Measurements from ENCODE around the gene OR52M1.

The OR52M1 gene

DNA sequence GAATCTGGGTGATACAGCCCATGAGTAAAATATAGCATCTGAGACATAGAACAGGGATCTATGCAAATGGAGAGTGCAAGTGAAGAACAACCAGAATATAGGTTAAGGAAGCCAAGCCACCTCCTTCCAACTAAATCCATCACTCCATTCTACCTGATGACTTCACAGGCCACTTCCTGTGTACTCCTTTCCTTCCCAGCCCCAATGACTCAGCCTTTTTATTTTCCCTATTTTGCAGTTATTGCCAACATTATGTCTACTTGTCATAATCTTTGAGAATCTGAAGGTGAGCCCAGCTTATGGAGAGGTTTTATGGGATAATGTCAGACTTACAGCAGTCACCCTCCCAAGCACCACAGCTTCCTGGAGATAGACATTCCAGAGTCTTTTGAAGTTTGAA lies 1.4 kb upstream of the OR52M1 start:
- no peak overlapping the region for H3K9ac ChIP-seq (ENCODE audit: low read depth, low read length)
- H4K20me1 ChIP-seq (ENCODE audit: insufficient read depth, low read length), result no peaks in the 10 kb centered on the region
- no peaks in the 10 kb centered on the region for H3K79me2 ChIP-seq (ENCODE audit: insufficient read depth, low read length)
- H3K27me3 ChIP-seq (ENCODE audit: insufficient read depth, low read length, poor library complexity), result peaks cover 9% of the 10 kb centered on the region
- H2AFZ ChIP-seq (ENCODE audit: low read depth, low read length), result no peak overlapping the region
- TF ChIP-seq EZH2 (IDR thresholded peaks at IDR 0.05; ENCODE audit: borderline replicate concordance, low read depth, low read length, severe bottlenecking), result no peak
- TF ChIP-seq, protein P1, sequence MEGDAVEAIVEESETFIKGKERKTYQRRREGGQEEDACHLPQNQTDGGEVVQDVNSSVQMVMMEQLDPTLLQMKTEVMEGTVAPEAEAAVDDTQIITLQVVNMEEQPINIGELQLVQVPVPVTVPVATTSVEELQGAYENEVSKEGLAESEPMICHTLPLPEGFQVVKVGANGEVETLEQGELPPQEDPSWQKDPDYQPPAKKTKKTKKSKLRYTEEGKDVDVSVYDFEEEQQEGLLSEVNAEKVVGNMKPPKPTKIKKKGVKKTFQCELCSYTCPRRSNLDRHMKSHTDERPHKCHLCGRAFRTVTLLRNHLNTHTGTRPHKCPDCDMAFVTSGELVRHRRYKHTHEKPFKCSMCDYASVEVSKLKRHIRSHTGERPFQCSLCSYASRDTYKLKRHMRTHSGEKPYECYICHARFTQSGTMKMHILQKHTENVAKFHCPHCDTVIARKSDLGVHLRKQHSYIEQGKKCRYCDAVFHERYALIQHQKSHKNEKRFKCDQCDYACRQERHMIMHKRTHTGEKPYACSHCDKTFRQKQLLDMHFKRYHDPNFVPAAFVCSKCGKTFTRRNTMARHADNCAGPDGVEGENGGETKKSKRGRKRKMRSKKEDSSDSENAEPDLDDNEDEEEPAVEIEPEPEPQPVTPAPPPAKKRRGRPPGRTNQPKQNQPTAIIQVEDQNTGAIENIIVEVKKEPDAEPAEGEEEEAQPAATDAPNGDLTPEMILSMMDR (IDR thresholded peaks at IDR 0.05; ENCODE audit: borderline replicate concordance, extremely low read depth, low read length, poor library complexity, severe bottlenecking), result no peak
- H3K4me1 ChIP-seq (ENCODE audit: insufficient read depth, low read length), result no peaks in the 10 kb centered on the region
- H3K4me3 ChIP-seq (ENCODE audit: low read depth in 1 of 2, low read length in 2 of 2), result no peak overlapping the region
- DNase-seq (no peak), ATAC-seq (ENCODE audit: insufficient read depth, low read depth) (no peak)
- H3K27ac ChIP-seq (ENCODE audit: low read length), result no peak overlapping the region
- H3K9me3 ChIP-seq (ENCODE audit: insufficient read depth, low read length, severe bottlenecking), result no peaks in the 10 kb centered on the region
- no peaks in the 10 kb centered on the region for H3K36me3 ChIP-seq (ENCODE audit: insufficient read depth, low read length)
- H3K4me2 ChIP-seq (ENCODE audit: insufficient read depth, low read length), result no peak overlapping the region

DNA sequence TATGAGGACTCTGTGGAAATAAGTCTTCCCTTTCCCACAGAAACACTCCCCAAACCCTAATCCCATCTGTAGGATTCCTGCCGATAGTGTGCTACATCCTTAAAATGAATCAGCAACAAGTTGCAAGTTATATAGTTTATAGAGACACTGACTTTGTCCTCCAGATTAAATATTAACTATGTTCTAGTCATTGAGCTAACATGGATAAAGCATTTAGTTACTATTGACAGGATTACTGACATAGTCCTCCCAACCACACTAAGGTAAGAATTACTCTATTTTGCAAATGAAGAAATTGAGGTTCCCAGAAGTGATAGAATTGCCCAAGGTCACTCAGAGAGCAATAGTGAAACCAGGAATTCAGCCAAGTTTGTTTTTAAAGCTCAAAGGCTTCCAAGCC lies 1.9 kb downstream of the OR52M1 start:
- no peak for TF ChIP-seq EZH2 (IDR thresholded peaks at IDR 0.05; ENCODE audit: borderline replicate concordance, low read depth, low read length, severe bottlenecking)
- TF ChIP-seq, protein P1 (IDR thresholded peaks at IDR 0.05; ENCODE audit: borderline replicate concordance, extremely low read depth, low read length, poor library complexity, severe bottlenecking), result no peak
- Histone ChIP-seq H3K9me3 (ENCODE audit: insufficient read depth, low read length, severe bottlenecking) (no peaks in the 10 kb centered on the region), H3K79me2 (ENCODE audit: insufficient read depth, low read length) (no peaks in the 10 kb centered on the region), H3K27me3 (ENCODE audit: insufficient read depth, low read length, poor library complexity) (no peaks in the 10 kb centered on the region), H3K4me3 (ENCODE audit: low read depth in 1 of 2, low read length in 2 of 2) (no peak overlapping the region), H3K4me1 (ENCODE audit: insufficient read depth, low read length) (no peaks in the 10 kb centered on the region), H3K4me2 (ENCODE audit: insufficient read depth, low read length) (no peak overlapping the region), H3K27ac (ENCODE audit: low read length) (no peak overlapping the region), H4K20me1 (ENCODE audit: insufficient read depth, low read length) (no peaks in the 10 kb centered on the region), H2AFZ (ENCODE audit: low read depth, low read length) (no peak overlapping the region), H3K36me3 (ENCODE audit: insufficient read depth, low read length) (no peaks in the 10 kb centered on the region), H3K9ac (ENCODE audit: low read depth, low read length) (no peak overlapping the region)
- no peak for DNase-seq
- no peak for ATAC-seq (ENCODE audit: insufficient read depth, low read depth)

DNA sequence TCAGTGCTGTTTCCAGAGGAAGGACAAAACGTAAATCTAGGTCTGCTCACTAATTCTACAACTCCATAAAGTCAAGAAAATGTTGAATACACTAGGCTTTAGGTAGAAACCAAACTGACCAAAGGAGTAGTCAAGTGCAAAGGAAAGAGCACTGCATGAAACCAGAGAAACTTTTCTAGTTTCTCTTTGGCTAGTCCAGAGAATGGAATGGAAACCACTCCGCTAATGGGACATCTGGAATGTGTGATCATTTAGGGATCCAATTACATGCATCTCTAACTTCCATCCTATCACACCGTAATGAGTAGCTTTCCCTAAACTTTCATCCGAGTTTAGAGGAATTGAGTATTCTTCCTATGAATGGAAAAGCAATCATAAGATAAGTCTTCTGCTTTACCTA lies 2.4 kb downstream of the OR52M1 start:
- H3K27ac ChIP-seq (ENCODE audit: low read length), result no peak overlapping the region
- H3K4me3 ChIP-seq (ENCODE audit: low read depth in 1 of 2, low read length in 2 of 2), result no peak overlapping the region
- no peaks in the 10 kb centered on the region for H3K27me3 ChIP-seq (ENCODE audit: insufficient read depth, low read length, poor library complexity)
- DNase-seq (no peak), ATAC-seq (ENCODE audit: insufficient read depth, low read depth) (no peak)
- H3K79me2 ChIP-seq (ENCODE audit: insufficient read depth, low read length), result no peaks in the 10 kb centered on the region
- no peaks in the 10 kb centered on the region for H3K4me1 ChIP-seq (ENCODE audit: insufficient read depth, low read length)
- no peak overlapping the region for H3K9ac ChIP-seq (ENCODE audit: low read depth, low read length)
- TF ChIP-seq EZH2 (IDR thresholded peaks at IDR 0.05; ENCODE audit: borderline replicate concordance, low read depth, low read length, severe bottlenecking), result no peak
- TF ChIP-seq, protein P1 (IDR thresholded peaks at IDR 0.05; ENCODE audit: borderline replicate concordance, extremely low read depth, low read length, poor library complexity, severe bottlenecking), result no peak
- H4K20me1 ChIP-seq (ENCODE audit: insufficient read depth, low read length), result no peaks in the 10 kb centered on the region
- no peaks in the 10 kb centered on the region for H3K36me3 ChIP-seq (ENCODE audit: insufficient read depth, low read length)
- no peak overlapping the region for H2AFZ ChIP-seq (ENCODE audit: low read depth, low read length)
- H3K9me3 ChIP-seq (ENCODE audit: insufficient read depth, low read length, severe bottlenecking), result no peaks in the 10 kb centered on the region
- no peak overlapping the region for H3K4me2 ChIP-seq (ENCODE audit: insufficient read depth, low read length)

Data from DND-41 (cell line).